Stimulated activated CD8-positive, alpha-beta memory T cell treated with anti-CD3 and anti-CD28 coated beads, Interleukin-7, amount 100 ng/mL, for 4 hours (primary cell): ENCODE results near the gene MCL1.
"Not testable (repeated sequence)": the region's sequence is repeated elsewhere in the genome, so short reads cannot be mapped to it uniquely, and the experiment has no call there.

Source experiments
- DNase-seq, 2 donors: peaks; one replicate each; pipeline ENCODE4 v3.0.0-alpha.2; 2020; ENCODE audit warnings: low read depth in 2 of 2

MCL1 gene

DNA sequence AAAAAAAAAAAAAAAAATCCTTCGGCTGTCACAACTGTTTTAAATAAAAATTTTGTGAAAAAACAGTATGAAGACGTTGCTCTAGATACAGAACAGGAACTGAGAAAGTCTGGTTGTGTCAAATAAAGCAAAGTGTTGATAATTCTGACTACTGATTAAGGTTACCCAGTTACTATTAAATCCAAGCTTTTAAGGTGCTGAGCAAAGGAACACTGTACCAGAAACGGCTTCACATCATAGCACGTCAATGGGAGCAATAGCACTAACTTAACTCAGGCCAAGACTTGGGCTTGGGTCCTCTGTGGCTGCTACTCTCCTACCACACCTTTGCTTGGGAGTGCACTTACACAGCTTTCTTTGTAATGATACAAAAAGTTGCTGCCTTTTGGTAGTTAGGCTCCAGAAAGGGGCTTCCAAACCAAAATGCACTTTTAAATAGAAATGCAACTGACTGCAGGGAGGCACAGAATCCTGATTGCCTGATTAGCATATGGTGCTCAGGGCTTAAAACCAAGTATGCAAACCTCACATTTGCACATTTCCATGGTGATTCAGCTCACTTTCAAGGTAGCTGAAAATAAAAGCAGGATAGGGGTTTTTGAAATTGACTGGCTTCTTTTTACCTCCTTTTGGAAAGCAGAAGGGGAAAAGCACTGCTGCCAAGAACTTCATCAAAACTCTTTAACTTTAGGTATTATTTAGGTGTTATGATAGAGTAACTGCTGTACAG is 6.3 kb downstream of the MCL1 start:
- DNase-seq: no peak

DNA sequence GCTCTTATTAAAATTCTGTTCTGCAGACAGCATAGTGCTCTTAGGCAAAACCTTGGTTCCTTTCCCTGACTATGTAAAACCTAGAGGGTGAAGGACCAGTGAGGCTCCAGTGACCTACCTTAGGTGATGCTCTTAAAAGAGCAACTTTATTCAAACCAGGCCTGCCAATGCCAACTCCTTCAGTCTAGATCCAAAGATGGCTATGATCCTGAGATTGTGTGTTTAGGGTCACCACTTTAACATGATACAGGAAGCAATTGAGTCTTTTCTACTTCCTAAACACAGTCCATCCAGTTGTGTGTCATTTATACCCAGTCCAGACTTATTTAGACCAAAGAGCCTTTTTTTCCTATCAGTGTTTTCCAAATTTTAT is 10.8 kb downstream of the MCL1 start:
- DNase-seq: no peak

DNA sequence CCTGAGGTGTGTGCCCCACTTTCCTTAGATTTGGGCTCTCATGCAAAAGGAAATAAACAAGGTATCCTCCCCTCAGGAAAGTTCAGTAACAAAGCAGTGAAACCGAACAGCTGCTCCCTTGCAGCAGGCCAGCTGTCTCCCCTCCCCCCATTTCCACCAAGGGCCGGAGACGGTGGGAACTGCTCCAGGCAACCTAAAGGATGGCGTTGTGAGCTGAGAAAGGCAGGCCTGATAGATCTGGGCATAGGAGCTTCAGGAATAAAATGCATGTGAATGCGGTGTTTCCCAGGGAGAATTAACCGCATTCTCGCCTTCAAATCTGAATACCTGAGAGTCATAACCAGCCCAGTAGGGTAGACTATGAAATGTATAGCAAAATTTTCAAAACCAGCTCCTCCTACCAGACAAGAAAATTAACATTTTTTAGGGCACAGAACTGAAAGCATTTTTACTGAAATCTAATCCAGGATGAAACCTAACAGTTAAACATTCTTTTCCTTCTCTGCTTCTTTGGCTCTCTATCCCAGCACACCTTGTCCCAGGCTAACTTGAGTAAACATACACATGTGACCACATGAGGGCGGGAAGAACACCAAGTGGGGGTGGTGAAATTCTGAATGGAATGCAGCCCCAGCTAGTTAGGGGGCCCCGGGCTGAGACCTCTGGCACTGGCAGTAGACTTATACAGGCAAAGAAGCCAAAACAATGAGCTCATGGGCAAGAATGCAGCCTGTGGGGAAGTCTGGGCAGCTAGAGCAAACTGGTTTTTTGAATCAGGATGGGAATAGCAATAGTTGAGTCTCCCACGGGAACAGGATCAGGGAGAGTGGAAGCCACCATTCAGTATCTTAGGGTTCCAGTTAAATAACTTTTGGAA is 11.5 kb downstream of the MCL1 start:
- DNase-seq: no peak

DNA sequence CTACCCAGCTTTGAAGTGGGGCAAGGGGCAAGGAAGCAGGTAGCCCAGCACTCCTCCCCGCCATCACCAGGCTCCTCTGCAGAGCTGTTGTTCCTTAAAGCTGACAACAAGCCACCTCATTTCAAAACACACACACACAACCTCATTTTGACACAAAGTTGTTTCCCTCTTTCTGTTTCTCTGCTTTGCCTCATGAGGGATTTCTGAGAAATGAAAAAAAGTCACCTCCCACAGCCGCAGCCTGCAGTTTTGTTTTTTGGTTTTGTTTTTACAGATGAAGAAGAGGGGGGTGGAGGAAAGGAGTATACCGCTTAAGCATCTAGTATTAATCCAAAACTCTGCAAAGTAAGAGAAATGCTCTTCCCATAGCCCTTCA is 12.1 kb downstream of the MCL1 start:
- peak in 1 of 2 donors; percentile 55 for DNase-seq

DNA sequence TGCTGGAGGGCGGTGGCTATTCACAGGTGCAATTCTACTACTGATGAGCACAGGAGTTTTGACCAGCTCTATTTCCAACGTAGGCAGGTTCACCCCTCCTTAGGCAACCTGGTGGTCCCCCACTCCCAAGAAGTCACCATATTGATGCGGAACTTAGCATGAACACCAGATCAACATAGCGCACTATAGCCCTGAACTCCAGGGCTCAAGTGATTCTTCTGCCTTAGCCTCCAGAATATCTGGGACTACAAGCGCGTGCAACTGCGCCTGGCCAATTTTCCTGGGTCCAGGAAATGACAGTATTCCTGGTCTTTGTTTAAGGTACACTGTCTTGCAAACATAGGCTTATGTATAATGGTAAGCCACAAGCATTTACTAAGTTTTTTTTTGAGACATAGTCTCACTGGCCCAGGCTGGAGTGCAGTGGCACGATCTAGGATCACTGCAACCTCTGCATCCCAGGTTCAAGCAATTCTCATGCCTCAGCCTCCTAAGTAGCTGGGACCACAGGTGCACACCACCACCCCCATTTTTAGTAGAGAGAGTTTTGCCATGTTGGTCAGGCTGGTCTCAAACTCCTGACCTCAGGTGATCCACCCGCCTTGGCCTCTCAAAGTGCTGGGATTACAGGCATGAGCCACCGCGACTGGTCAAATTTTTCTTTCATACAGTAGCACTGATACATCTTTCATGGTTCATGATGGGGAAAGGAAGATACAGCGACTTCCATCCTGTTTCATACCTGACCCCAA is 12.6 kb downstream of the MCL1 start:
- no peak for DNase-seq

DNA sequence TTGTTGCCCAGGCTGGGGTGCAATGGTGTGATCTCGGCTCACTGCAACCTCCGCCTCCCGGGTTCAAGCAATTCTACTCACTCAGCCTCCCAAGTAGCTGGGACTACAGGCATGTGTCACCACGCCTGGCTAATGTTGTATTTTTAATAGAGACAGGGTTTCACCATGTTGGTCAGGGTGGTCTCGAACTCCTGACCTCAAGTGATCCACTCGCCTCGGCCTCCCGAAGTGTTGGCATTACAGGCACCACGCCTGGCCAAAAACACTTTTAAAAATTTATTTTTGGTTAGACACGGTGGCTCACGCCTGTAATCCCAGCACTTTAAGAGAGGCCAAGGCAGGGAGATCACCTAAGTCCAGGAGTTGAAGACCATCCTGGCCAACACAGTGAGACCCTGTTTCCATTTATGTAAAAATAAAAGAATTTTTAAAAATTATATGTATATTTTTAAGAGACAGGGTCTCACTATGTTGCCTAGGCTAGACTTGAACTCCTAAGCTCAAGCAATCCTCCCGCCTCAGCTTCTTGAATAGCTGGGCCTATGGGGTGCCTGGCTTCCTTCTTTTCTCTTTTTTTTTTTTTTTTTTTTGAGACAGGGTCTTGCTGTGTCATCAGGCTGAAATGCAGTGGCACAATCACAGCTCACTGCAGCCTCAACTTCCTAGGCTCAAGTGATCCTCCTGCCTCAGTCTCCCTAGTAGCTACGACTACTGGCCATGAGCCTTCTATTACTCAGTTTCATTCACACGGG is 14.0 kb downstream of the MCL1 start:
- DNase-seq: not testable (repeated sequence)

DNA sequence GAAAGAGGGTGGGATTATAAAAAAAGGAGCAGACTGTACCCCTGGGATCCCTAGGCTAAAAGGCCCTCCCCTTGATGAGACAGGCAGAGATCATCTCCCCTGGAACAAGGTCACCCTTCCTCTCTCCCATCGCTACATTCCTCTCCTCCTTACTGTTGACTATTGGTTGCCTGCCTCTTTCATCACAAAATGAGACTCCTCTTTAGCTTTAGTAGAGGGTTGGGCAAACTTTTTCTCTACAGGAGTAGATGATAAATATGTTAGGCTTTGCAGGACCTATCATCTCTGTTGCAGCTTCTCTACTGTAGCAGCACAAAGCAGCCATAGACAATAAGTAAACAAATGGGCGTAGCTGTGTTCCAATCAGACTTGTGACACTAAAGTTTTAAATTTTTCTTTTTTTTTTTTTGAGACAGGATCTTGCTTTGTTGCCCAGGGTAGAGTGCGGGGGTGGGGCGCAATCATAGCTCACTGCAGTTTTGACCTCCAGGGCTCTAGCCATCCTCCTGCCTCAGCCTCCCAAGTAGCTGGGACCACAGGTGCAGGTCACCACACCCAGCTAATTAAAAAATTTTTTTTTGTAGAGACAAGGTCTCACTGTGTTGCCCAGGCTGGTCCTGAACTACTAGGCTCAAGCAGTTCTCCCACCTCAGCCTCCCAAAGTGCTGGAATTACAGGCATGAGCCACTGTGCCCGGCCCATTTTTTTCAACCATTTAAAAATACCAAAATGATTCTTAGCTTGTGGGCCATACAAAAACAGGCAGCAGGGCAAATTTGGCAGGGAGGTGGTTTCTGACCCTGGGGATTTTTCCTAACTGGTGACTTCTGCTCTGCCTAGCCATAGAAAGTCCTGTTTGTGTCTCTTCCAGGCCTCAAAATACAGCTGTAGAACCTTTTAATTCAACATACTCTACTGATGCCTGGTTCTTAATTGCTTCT is 15.1 kb downstream of the MCL1 start:
- DNase-seq: no peak

DNA sequence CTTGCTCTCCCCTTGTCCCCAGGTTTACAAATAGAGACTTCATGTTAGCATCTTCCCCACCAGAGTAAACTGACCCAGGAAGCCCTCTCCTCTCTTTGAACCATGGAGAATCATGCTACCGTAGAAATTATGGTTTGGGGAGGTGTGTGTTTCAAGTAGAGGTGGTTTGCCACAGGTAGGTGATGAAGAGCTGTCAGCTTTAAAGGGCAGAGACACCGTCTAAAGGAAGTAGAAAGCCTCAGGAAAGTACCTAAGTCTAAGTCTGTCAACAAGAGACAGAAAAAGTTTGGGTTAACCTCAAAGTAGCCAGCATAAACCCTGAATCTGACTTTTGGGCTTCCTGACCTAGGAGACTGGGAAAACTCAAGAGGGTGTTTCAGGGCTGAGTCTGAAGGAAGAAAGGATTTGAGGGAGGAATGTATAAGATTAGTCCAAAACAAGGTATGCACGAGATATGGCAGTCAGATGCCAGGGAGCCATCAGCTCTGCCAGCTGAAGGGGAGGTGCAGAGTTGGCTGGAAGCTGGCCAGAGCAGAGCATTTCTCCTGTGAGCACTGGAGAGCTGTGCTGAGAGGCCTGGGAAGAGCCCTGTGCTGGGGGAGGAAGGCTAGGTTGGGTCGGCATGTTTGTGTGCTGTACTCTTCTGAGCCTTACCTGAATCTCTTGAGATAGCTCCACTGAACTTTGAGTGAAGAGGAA is 15.9 kb downstream of the MCL1 start:
- no peak for DNase-seq

DNA sequence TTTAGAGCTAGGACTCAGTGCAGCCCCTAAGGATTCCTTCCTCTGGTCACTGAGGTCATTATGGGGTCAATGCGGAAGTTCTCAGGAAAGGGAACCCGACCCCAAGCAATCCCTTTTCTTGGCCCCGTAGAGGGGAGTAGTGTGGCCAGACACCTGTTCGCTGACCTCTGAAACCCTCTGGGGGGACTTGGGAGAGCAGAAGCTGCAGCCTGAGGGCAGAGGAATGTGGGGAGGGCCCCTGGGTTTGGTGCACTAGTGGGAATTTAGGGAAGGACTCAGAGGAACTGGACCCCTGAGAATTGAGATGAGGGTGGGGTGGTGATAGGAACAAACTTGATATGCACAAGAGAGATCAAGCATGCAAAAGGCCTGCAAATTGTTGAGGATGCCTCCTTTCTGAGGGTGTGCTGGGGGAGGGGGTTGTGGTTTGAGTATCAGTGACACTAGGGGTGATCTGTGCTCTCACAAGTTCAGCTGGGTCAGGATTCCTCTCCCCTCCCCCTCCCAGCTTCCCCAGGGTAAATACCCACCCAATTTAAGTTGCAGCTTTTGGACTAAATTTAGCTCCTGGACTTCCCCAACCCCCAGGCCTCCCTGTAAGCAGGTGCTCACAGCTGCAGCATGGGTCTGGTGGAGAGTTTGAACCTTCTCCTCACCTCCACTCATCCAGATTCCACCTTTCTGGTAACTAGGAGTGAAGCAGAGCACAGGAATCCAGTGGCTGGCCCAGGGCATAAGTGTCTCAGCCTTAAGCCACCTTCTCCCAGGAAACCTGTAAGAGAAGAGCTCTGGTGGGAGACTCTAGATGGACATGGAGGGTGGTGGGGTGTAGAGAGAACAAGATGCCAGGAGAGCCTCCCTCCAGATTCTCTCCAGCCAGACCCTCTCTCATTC is 16.7 kb downstream of the MCL1 start:
- peak; percentile 56 to 57 for DNase-seq

DNA sequence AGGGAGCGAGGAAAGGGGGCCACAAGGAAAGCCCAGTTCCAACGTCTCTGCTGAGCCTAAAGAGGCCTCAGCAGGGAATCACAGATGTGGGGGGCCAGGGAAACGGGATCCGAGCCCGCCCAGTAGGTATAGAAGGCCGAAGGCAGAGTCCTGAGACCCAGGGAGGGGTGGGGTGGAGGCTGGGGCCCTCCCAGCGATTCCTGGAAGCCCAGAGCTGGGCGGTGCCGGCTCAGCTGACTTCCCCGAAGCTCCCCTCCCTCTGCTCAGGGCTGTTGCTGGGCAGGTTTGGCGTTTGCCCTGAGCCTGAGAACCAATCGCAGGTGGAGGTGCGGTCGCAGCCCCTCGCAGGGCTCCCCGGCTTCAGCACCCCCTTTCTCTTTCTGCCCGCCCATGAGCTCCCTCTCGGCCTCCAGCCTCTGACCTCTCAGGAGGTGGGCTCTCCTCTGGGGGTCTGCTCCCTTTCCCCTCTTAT is 17.4 kb downstream of the MCL1 start:
- DNase-seq: peak; percentile 82 to 84

DNA sequence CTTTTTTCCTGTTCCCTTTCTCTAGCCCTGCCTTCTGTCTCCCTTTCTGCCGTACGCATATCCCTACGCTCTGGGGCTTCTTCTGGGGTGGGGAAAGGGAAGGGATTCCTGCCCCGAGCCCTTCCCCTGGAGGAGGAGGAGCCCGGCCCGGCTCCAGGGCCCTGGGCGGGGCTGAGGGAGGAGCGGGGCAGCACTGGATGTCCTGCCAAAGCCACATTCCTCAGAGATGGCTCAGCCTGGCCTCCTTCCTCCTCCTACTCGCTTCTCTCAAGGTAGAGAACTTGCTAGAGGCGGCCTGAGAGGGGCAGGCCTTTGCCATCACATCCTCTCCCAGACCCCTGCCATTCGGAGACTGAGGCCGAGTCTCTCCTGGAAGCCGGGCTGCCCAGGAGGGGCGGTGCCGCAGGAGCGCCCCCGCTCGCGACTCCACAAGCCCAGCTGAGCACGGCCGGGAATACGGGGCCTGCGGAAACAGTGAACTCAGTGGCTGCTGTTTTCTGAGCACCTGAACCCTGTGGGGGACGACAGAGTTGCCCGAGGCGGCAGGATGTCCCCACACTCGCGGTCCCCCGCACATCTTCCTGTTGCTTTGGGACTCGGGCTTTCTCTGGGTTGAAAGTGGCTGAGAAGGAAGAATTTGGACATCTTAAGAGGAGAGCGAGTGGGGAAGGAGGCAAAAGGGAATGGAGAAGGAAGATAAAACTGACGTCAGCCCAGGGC is 18.0 kb downstream of the MCL1 start:
- DNase-seq: peak in 1 of 2 donors; percentile 48

DNA sequence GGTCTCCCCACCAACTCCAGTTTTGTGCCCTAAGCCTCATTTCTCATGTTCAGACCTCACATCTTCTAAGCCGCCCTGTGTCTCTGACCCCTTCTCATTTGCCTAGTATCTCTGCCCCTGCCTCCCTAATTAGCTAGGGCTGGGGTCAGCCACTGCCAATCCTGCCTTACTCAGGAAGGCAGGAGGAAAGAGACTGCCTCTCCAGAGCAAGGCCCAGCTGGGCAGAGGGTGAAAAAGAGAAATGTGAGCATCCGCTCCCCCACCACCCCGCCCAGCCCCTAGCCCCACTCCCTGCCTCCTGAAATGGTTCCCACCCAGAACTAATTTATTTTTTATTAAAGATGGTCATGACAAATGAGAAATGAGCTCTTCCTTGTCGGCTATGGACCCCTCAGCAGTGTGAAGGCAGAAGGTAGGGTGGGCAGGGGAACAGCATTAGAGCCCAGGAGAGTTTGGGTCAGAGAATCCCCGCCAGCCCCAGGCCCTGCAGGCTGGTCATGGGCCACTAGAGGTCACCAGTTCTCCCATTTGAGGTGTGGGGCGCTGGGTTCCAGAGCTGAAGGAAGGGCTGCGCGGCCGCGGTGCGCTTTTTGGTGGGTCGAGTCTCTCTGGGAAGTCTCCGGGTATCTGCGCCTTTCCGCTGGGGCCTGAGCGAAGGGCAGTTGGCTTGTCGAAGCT is 18.7 kb downstream of the MCL1 start:
- peak; percentile 67 to 74 for DNase-seq

DNA sequence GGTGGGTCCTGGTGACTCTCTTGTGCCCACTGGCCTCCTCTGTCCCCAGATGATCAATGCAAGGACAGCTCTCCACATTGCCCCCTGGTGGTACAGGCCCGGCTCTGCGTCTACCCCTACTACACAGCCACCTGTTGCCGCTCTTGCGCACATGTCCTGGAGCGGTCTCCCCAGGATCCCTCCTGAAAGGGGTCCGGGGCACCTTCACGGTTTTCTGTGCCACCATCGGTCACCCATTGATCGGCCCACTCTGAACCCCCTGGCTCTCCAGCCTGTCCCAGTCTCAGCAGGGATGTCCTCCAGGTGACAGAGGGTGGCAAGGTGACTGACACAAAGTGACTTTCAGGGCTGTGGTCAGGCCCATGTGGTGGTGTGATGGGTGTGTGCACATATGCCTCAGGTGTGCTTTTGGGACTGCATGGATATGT is 19.4 kb downstream of the MCL1 start:
- DNase-seq: peak; percentile 46 to 56

DNA sequence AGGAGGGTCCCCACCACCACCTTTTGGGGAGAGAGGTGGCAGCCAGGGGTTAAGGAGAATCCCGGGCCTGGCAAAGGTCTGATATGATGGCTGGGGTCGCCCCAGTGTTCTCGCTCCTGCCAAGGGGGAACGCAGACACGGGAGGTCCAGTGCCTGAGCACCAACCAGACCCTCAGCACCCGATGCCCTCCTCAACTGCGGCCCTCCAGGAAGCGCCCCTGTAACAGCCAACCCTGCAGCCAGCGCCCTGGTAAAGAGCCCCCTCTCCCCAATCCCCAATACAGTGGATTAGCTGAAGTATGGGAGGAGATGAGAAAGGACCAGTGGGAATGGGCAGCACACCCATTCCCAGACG is 19.8 kb downstream of the MCL1 start:
- DNase-seq: no peak

DNA sequence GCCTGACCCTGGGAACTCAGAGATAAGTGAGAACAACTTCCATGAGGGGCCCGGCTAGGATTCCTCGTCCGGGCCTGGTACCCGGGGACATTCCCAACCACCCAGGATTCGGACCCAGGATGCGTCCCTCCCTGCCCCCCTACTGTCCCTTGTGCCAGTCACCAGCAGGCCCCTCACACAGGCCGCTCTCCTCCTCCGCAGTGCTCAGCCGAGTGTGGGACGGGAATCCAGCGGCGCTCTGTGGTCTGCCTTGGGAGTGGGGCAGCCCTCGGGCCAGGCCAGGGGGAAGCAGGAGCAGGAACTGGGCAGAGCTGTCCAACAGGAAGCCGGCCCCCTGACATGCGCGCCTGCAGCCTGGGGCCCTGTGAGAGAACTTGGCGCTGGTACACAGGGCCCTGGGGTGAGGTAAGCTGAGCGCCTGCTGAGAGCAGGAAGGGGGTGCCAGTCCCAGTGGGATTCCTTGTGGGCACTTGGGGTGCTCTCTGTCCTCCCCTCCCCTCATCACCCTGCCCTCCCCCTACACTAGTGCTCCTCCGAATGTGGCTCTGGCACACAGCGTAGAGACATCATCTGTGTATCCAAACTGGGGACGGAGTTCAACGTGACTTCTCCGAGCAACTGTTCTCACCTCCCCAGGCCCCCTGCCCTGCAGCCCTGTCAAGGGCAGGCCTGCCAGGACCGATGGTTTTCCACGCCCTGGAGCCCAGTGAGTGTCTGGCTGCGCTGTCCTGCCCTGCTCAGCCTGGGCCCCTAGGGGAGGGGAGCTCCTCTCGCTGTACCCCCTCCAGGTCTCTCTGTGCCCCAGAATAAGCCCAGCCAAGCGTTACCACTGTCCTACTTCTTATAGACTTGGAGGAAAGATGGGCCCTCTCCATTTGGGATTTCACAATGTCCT is 20.4 kb downstream of the MCL1 start:
- DNase-seq: no peak

DNA sequence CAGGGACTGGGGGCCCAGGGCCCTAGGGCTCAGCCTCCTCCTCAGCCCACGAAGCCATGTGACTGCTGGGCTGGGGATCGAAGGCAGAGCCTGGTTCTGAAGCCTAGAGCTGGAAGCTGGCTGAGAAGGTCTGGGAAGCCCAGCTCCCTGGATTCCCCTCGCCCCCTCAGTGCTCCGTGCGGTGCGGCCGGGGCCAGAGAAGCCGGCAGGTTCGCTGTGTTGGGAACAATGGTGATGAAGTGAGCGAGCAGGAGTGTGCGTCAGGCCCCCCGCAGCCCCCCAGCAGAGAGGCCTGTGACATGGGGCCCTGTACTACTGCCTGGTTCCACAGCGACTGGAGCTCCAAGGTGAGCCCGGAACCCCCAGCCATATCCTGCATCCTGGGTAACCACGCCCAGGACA is 21.1 kb downstream of the MCL1 start:
- no peak for DNase-seq

DNA sequence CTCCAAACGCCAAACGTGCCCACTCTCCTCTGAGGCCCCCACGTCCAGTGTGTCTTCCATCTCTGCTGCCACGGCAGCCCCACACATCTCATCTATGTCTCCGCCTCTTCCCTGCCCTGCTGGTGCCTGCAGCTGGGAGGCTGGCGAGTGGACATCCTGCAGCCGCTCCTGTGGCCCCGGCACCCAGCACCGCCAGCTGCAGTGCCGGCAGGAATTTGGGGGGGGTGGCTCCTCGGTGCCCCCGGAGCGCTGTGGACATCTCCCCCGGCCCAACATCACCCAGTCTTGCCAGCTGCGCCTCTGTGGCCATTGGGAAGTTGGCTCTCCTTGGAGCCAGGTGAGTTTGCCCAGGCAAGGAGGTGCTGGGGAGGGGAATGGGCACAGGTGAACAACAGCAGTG is 21.6 kb downstream of the MCL1 start:
- DNase-seq: no peak
